Endothelial cell (in vitro differentiated cells): ENCODE results near the gene HSP90AB1. TPM values are rescaled to one million over a fixed set of nuclear protein-coding genes. Genes with fewer than 3 reads are reported as not detected.

Experiments
- DNase-seq: peaks from one replicate; pipeline ENCODE4 v3.0.0; 2021; ENCODE audit warnings: low spot score
- H3K27ac Mint-ChIP-seq: one replicate; pipeline ENCODE4 v1.8.0; 2021; ENCODE audit warnings: mixed read lengths, inconsistent platforms; ENCODE audit not compliant: unreplicated experiment
- H3K27me3 Mint-ChIP-seq: one replicate; pipeline ENCODE4 v1.8.0; 2021; ENCODE audit warnings: mild to moderate bottlenecking, moderate library complexity, mixed read lengths, inconsistent platforms; ENCODE audit not compliant: unreplicated experiment
- H3K36me3 Mint-ChIP-seq: one replicate; pipeline ENCODE4 v1.8.0; 2021; ENCODE audit warnings: mild to moderate bottlenecking, low read depth, mixed read lengths, inconsistent platforms; ENCODE audit not compliant: unreplicated experiment
- H3K4me1 Mint-ChIP-seq: one replicate; pipeline ENCODE4 v1.8.0; 2021; ENCODE audit warnings: mild to moderate bottlenecking, mixed read lengths, inconsistent platforms; ENCODE audit not compliant: unreplicated experiment
- H3K4me3 Mint-ChIP-seq: one replicate; pipeline ENCODE4 v1.8.0; 2021; ENCODE audit warnings: mild to moderate bottlenecking, mixed read lengths, inconsistent platforms; ENCODE audit not compliant: unreplicated experiment
- H3K9me3 Mint-ChIP-seq: one replicate; pipeline ENCODE4 v1.8.0; 2021; ENCODE audit warnings: mixed read lengths, inconsistent platforms; ENCODE audit not compliant: unreplicated experiment
- total RNA-seq: library from RNA; stranded (reverse); fragmentation: NEBNext Ultra II Directional; extraction: Animal tissue kit (Norgen Biotek cat#: 25700); gene quantifications from one replicate; pipeline ENCODE4 v1.2.1, GENCODE V29; 2021; ENCODE audit not compliant: unreplicated experiment
- TF ChIP-seq, protein P1 (sequence below): fragments of 200-600 bp; sonication (generic); IDR thresholded peaks from one replicate; pipeline ENCODE4 v1.5.0; 2021; ENCODE audit warnings: antibody characterized with exemption; ENCODE audit not compliant: unreplicated experiment

HSP90AB1 gene
- total RNA-seq, 1 donor from 2014 or later, result 962 TPM

DNA sequence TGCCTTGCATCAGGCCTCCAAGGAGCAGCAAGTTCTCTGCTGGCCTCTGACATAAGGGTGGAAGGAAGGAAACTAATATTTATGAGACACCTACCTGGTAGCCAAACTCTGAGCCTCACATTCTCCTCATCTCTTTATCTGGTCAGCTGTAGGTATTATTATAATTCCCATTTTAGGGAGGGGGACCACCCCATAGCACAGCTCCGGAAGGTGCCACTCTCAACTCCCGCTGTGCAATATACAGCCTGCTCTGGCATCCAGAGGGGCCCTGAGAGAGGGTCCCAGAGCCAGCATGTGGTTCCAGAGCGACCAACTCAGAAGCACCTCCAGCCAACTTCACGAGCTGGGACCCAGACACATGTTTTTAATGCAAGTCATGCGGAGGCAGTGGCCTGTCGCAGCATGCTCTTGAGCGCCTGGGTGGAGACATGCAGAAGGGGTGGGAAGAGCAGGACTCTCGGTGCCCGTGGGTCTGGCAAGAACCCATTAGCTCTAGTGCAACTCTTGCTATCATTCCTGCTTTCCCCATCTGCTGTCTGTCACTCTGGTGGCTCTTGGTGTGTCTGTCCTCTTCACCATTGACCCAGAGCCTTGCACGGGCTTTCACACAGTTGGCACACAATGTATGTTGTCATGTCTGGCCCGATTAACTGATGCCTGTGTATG lies 45.1 kb upstream of the HSP90AB1 start:
- Mint-ChIP-seq H3K4me3 (peak overlapping the region; percentile 37), H3K27me3 (peaks cover 3% of the 10 kb centered on the region), H3K27ac (peak overlapping the region; percentile 100), H3K36me3 (no peaks in the 10 kb centered on the region), H3K4me1 (peaks cover 53% of the 10 kb centered on the region), H3K9me3 (no peaks in the 10 kb centered on the region)
- DNase-seq, result no peak
- TF ChIP-seq, protein P1, sequence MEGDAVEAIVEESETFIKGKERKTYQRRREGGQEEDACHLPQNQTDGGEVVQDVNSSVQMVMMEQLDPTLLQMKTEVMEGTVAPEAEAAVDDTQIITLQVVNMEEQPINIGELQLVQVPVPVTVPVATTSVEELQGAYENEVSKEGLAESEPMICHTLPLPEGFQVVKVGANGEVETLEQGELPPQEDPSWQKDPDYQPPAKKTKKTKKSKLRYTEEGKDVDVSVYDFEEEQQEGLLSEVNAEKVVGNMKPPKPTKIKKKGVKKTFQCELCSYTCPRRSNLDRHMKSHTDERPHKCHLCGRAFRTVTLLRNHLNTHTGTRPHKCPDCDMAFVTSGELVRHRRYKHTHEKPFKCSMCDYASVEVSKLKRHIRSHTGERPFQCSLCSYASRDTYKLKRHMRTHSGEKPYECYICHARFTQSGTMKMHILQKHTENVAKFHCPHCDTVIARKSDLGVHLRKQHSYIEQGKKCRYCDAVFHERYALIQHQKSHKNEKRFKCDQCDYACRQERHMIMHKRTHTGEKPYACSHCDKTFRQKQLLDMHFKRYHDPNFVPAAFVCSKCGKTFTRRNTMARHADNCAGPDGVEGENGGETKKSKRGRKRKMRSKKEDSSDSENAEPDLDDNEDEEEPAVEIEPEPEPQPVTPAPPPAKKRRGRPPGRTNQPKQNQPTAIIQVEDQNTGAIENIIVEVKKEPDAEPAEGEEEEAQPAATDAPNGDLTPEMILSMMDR, result no peak

DNA sequence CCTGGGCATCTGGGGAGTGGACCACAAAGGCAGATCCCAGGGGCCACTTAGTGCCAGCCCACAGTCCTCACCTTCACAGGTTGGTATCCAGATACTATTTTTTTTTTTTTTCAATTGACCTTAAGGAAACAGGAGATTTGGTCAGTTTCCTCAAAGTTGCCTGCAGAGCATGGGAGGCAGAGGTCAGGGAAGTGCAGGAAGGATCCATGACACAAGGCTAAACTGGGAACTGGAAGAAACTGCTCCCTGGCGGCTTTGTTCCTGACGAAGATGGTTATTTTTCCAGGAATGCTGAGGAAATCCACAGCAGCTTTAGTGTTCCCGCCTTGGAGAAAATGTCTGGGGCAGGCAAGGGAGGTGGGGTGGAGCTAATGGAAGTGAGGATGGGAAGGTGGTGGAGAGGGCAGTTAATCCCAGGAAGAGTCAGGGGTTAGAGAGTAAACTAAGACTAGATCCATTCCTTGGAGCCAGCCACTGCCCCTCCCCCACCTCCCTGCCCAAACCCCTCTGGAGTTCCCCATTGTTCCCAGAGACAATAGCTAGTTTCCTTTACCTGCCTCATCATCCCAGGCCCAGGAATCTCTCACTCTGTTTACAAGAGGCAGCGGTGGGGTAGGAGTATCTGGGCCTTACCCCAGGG lies 44.4 kb upstream of the HSP90AB1 start:
- TF ChIP-seq, protein P1, result no peak
- peak; percentile 57 for DNase-seq
- Mint-ChIP-seq H3K36me3 (no peaks in the 10 kb centered on the region), H3K27me3 (peaks cover 3% of the 10 kb centered on the region), H3K4me1 (peaks cover 55% of the 10 kb centered on the region), H3K9me3 (no peaks in the 10 kb centered on the region), H3K4me3 (peak overlapping the region; percentile 70), H3K27ac (peak overlapping the region; percentile 100)

DNA sequence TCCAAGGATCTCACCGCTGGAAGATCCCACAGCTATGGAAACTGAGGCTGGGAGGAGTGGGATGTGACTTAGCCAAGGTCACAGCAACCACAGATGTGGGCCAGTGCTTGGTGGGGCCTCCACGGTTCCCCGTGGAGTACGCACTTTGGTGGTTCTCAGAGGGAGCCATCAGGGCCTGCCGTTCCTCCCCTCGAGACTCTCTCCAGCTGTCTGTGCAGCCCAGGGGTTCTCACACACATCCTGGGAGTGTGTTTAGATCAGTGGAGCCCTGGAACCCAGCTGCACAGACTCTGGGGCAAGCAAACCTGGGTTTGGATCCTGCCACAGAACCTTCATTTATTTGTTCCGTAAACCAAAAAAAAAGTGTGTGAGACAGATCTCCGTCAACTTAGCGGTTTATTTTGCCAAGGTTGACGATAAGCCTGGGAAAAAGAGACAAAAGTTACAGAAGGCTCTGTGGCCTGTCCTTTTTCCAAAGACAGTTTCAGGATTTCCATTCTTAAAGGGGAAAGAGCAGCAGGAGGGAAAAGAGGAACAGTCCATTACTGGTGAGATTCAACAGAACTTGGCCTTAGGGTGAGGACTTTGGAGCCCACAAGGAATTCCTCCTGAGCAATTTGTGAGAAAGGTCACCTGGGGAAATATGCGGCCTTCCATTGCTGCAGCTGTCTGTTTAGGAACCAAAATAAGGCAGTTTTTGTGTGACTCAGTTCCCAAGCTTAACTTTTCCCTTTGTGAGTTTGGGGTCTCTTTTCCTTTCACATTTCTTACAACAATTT lies 43.7 kb upstream of the HSP90AB1 start:
- Mint-ChIP-seq H3K4me1 (peaks cover 59% of the 10 kb centered on the region), H3K27ac (peak overlapping the region; percentile 100), H3K9me3 (no peaks in the 10 kb centered on the region), H3K4me3 (peak overlapping the region; percentile 10), H3K36me3 (no peaks in the 10 kb centered on the region), H3K27me3 (peaks cover 3% of the 10 kb centered on the region)
- DNase-seq, result no peak
- TF ChIP-seq, protein P1, result no peak

DNA sequence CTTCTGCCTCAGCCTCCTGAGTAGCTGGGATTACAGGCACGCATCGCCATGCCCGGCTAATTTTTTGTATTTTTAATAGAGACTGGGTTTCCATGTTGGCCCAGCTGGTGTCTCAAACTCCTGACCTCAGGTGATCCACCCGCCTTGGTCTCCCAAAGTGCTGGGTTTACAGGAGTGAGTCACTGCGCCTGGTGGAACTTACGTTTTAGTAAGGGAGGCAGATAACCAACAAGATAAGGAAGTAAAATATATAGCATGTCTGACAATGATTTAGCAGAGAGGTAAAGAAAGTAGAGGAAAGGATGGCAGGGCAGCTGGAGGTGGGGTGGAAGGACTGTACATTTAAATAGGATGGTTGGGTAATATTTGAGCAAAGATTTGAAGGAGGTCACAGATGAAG lies 42.9 kb upstream of the HSP90AB1 start:
- Mint-ChIP-seq H3K27ac (peak overlapping the region; percentile 74), H3K27me3 (peaks cover 5% of the 10 kb centered on the region), H3K9me3 (no peaks in the 10 kb centered on the region), H3K4me1 (peaks cover 65% of the 10 kb centered on the region), H3K36me3 (no peaks in the 10 kb centered on the region), H3K4me3 (no peak overlapping the region)
- DNase-seq, result no peak
- TF ChIP-seq, protein P1, result no peak
